ENCODE results near the gene NXPH1. TPM values are rescaled to one million over a fixed set of nuclear protein-coding genes. Genes with fewer than 3 reads are reported as not detected.
A peak's percentile ranks its signal among the peaks of the same experiment; 100 is the strongest.
"Not testable (repeated sequence)": the region's sequence is repeated elsewhere in the genome, so short reads cannot be mapped to it uniquely, and the experiment has no call there.

NXPH1 gene
- total and polyA plus RNA-seq, 11 donors = not detected

- Histone ChIP-seq H3K27me3 (no peaks in the 10 kb centered on the region), H3K27ac (no peak overlapping the region), H3K9me3 (no peaks in the 10 kb centered on the region), H3K4me1 (no peaks in the 10 kb centered on the region), H3K4me3 (no peak overlapping the region), H3K36me3 (no peaks in the 10 kb centered on the region)
- DNase-seq (peak in 2 of 5 donors; percentile 15 to 29), ATAC-seq (no peak)
- TF ChIP-seq POLR2A (IDR thresholded peaks at IDR 0.05) = no peak
- TF ChIP-seq CTCF (IDR thresholded peaks at IDR 0.05) = peak; percentile 22 to 56 (median 35)
- WGBS, 4 donors = 16 to 22% (median 18%) methylated on average over 4 of the region's 4 CpGs
- intact Hi-C loops (cut with DNase I) = loop anchor here in 6 of 10 donors (5.0 to 10.0 kb wide), 5 partner anchors 287 to 309 kb away; partner anchors contain the start of gene NXPH1 (in 1 of the 6)
Measured at GRCh38 chr7:8724080-8724718, 290.8 kb downstream of the NXPH1 start.

GRCh38 chr7:8731756-8732155 lies 298.3 kb downstream of the NXPH1 start:
- H3K36me3 ChIP-seq; H3K4me1 ChIP-seq; H3K27me3 ChIP-seq; H3K27ac ChIP-seq; H3K4me3 ChIP-seq; ATAC-seq; intact Hi-C loops (cut with DNase I): not testable (repeated sequence)
- peaks cover 0 to 33% (median 4%) of the 10 kb centered on the region in 12 donors for H3K9me3 ChIP-seq
- WGBS, 4 donors = 86 to 97% (median 90%) methylated on average over 13 to 14 of the region's 14 CpGs; no CpG with 5 or more reads in 1 of the 4 donors
- DNase-seq = peak in 1 of 5 donors; percentile 37

- H3K9me3 ChIP-seq = peaks cover 0 to 15% (median 0%) of the 10 kb centered on the region in 12 donors
- DNase-seq = no peak
- no peaks in the 10 kb centered on the region for H3K4me1 ChIP-seq
- H3K27ac ChIP-seq = no peak overlapping the region
- H3K27me3 ChIP-seq = no peaks in the 10 kb centered on the region
- no peaks in the 10 kb centered on the region for H3K36me3 ChIP-seq
- intact Hi-C loops (cut with DNase I) = no loop called here
- ATAC-seq = no peak
- TF ChIP-seq CTCF (IDR thresholded peaks at IDR 0.05) = no peak
- TF ChIP-seq POLR2A (IDR thresholded peaks at IDR 0.05) = no peak
- 61 to 80% (median 72%) methylated on average over 1 of the region's 1 CpG for WGBS, 4 donors
- no peak overlapping the region for H3K4me3 ChIP-seq
Measured at GRCh38 chr7:8739837-8740236, 306.4 kb downstream of the NXPH1 start.

GRCh38 chr7:8742837-8743236 lies 309.4 kb downstream of the NXPH1 start:
- 92 to 96% (median 94%) methylated on average over 2 of the region's 2 CpGs for WGBS, 4 donors
- no peaks in the 10 kb centered on the region for H3K9me3 ChIP-seq
- ATAC-seq = no peak

More at GRCh38 chr7:8742837-8743236, 309.4 kb downstream of the NXPH1 start:
- H3K27me3 ChIP-seq = no peaks in the 10 kb centered on the region
- no peak for DNase-seq
- H3K27ac ChIP-seq = no peak overlapping the region
- no peak for TF ChIP-seq POLR2A (IDR thresholded peaks at IDR 0.05)
- no peak for TF ChIP-seq CTCF (IDR thresholded peaks at IDR 0.05)
- intact Hi-C loops (cut with DNase I) = no loop called here
- no peak overlapping the region for H3K4me3 ChIP-seq
- H3K4me1 ChIP-seq = no peaks in the 10 kb centered on the region
- H3K36me3 ChIP-seq = no peaks in the 10 kb centered on the region
